ENCODE results near the gene LRPPRC.

- TF ChIP-seq, protein P1, sequence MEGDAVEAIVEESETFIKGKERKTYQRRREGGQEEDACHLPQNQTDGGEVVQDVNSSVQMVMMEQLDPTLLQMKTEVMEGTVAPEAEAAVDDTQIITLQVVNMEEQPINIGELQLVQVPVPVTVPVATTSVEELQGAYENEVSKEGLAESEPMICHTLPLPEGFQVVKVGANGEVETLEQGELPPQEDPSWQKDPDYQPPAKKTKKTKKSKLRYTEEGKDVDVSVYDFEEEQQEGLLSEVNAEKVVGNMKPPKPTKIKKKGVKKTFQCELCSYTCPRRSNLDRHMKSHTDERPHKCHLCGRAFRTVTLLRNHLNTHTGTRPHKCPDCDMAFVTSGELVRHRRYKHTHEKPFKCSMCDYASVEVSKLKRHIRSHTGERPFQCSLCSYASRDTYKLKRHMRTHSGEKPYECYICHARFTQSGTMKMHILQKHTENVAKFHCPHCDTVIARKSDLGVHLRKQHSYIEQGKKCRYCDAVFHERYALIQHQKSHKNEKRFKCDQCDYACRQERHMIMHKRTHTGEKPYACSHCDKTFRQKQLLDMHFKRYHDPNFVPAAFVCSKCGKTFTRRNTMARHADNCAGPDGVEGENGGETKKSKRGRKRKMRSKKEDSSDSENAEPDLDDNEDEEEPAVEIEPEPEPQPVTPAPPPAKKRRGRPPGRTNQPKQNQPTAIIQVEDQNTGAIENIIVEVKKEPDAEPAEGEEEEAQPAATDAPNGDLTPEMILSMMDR (IDR thresholded peaks at IDR 0.05; ENCODE audit: insufficient read depth, low read length) = no peak
- TF ChIP-seq POLR2AphosphoS5 (IDR thresholded peaks at IDR 0.05; ENCODE audit: low read depth) (no peak), GABPA (IDR thresholded peaks at IDR 0.05; ENCODE audit: low read depth) (no peak)
Measured at GRCh38 chr2:43950383-43951008, 45.3 kb downstream of the LRPPRC start.
